H1 (cell line): ENCODE results near the gene PCDHB16. TPM values are rescaled to one million over a fixed set of nuclear protein-coding genes. Genes with fewer than 3 reads are reported as not detected.

Experiments
- RNF2 ChIP-seq: fragments of 200-900, 300-1000 bp; sonication (generic); IDR thresholded peaks from 2 replicates; pipeline ENCODE4 v1.7.1; 2016; ENCODE audit warnings: borderline replicate concordance, low read depth, mild to moderate bottlenecking, antibody characterized with exemption, low read length; ENCODE audit not compliant: poor library complexity, severe bottlenecking; ENCODE audit errors: missing control alignments
- polyA plus RNA-seq, 7 experiments: library from polyadenylated mRNA; depleted of rRNA in 3 of 7; stranded (reverse) in 5 of 7; unstranded in 2 of 7; fragments of >200 nt in 5 of 7; fragments of 200-250 nt in 2 of 7; gene quantifications; 1 replicate in 5 of 7; 2 replicates in 1 of 7; 4 replicates in 1 of 7; pipeline versions ENCODE4 v1.2.1 to v1.2.3, GENCODE V29; 2011 to 2013; ENCODE audit warnings: missing spikeins in 2 of 7, mixed read lengths in 2 of 7
- total RNA-seq: library from RNA; stranded (reverse); fragmentation: NEBNext Ultra II Directional; extraction: Animal tissue kit (Norgen Biotek cat#: 25700); gene quantifications from 2 replicates; pipeline ENCODE4 v1.2.1, GENCODE V29; 2021

The PCDHB16 gene
- total and polyA plus RNA-seq, 2 of the 8 experiments (the other 6 are each of a cell fraction or from before 2014, with no cell fraction given), result 2.2 to 5.2 TPM

GRCh38 chr5:141175933-141176332 is 6.3 kb upstream of the PCDHB16 start (continued):
- TF ChIP-seq RNF2, result no peak
